ENCODE data around the gene MYLIP. TPM values are rescaled to one million over a fixed set of nuclear protein-coding genes. Genes with fewer than 3 reads are reported as not detected.

MYLIP gene
- total RNA-seq, result 2.2 and 5.7 TPM in 2 replicates

- DNase-seq (ENCODE audit: low read depth), result no peak
- peak within 1 kb of the TSS; percentile 89 for H3K4me3 ChIP-seq (ENCODE audit: low read depth, low read length)
- TF ChIP-seq, protein P1, sequence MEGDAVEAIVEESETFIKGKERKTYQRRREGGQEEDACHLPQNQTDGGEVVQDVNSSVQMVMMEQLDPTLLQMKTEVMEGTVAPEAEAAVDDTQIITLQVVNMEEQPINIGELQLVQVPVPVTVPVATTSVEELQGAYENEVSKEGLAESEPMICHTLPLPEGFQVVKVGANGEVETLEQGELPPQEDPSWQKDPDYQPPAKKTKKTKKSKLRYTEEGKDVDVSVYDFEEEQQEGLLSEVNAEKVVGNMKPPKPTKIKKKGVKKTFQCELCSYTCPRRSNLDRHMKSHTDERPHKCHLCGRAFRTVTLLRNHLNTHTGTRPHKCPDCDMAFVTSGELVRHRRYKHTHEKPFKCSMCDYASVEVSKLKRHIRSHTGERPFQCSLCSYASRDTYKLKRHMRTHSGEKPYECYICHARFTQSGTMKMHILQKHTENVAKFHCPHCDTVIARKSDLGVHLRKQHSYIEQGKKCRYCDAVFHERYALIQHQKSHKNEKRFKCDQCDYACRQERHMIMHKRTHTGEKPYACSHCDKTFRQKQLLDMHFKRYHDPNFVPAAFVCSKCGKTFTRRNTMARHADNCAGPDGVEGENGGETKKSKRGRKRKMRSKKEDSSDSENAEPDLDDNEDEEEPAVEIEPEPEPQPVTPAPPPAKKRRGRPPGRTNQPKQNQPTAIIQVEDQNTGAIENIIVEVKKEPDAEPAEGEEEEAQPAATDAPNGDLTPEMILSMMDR (conservative IDR thresholded peaks at IDR 0.05; ENCODE audit: low read depth, low read length), result peak; percentile 68
These were observed at the start of gene MYLIP for GRCh38 chr6:16128759-16129622. Gene MYLIP, plus strand, starts transcription at chr6:16129086. Its CDS starts 237 bp downstream, at chr6:16129323.

DNA sequence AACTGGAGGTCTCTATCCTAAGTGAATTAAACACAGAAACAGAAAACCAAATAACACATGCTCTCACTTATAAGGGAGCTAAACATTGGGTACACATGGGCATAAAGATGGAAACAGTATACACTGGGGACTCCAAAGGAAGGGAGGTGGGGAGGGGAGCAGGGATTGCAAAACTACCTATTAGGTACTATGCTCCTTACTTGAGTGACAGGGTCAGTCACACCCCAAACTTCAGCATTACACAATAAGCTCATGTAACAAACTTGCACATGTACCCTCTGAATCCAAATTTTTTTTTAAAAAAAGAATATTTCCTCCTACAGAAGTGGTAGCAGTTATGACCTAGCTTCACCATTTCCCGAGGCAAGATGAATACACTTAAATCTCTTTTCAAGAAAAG is 49.5 kb upstream of the MYLIP start:
- TF ChIP-seq, protein P1 (conservative IDR thresholded peaks at IDR 0.05; ENCODE audit: low read depth, low read length), result no peak
- DNase-seq (ENCODE audit: low read depth), result no peak

DNA sequence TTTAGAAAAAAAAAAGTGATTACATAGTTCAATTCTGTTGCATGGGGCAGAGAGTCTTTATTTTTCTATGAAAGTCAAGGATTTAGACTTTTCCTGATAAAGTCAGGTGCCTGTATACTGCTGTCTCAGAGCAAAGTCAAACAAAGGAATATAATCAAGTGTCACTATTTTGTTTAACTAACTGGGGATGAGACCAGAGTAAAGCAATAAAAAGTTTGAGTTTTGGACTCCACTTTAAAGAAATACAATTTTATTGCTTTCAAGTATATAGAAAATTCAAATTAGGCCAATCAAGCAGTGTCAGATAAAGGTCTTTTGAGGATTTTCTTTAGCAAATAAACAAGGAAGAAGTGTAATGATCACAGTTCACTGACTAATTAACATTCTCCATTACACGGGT is 48.7 kb upstream of the MYLIP start:
- H3K4me3 ChIP-seq (ENCODE audit: low read depth, low read length), result no peak overlapping the region
- no peak for DNase-seq (ENCODE audit: low read depth)
- TF ChIP-seq, protein P1 (conservative IDR thresholded peaks at IDR 0.05; ENCODE audit: low read depth, low read length), result no peak

More for the DNA sequence above, 49.5 kb upstream of the MYLIP start:
- H3K4me3 ChIP-seq (ENCODE audit: low read depth, low read length), result no peak overlapping the region

DNA sequence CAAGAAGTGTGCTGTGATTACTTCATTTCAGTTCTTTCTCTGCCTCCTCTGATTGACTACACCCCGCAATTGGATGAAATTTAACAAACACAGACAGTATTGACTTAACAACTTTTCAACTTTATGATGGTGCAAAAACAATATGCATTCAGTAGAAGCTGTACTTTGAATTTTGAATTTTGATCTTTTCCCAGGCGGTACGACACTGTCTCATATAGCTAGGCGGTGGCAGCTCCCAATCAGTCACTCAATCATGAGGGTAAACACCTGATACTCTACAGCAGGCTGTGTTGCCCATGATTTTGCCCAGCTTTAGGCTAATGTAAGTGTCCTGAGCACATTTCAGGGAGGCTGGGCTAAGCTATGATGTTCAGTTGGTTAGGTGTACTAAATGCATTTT is 47.6 kb upstream of the MYLIP start:
- no peak for DNase-seq (ENCODE audit: low read depth)
- TF ChIP-seq, protein P1 (conservative IDR thresholded peaks at IDR 0.05; ENCODE audit: low read depth, low read length), result no peak
- H3K4me3 ChIP-seq (ENCODE audit: low read depth, low read length), result no peak overlapping the region

GRCh38 chr6:16082361-16082760 is 46.5 kb upstream of the MYLIP start:
- TF ChIP-seq, protein P1 (conservative IDR thresholded peaks at IDR 0.05; ENCODE audit: low read depth, low read length), result no peak
- H3K4me3 ChIP-seq (ENCODE audit: low read depth, low read length), result no peak overlapping the region
- no peak for DNase-seq (ENCODE audit: low read depth)

DNA sequence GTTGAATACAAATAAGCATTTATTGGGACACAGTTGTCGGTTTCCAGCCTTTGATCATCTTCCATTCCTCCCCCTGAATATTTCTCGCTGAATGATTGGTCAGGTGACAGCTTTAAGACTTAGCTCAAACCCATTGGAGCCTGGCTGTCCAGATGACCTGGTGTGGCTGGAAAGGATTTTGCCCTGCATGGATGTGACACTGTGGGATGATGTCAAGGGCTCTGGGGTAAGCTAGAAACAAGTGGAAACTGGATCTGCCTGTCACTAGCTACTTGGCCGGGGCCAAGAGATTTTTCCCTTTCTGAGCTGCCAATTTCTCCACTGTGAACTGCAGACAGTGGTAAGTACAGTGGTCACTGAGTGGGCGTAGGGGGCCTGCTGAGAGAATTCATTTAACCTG is 41.9 kb upstream of the MYLIP start:
- TF ChIP-seq, protein P1 (conservative IDR thresholded peaks at IDR 0.05; ENCODE audit: low read depth, low read length), result no peak
- H3K4me3 ChIP-seq (ENCODE audit: low read depth, low read length), result no peak overlapping the region

GRCh38 chr6:16087386-16087785 is 41.5 kb upstream of the MYLIP start:
- TF ChIP-seq, protein P1 (conservative IDR thresholded peaks at IDR 0.05; ENCODE audit: low read depth, low read length), result no peak
- no peak overlapping the region for H3K4me3 ChIP-seq (ENCODE audit: low read depth, low read length)
- no peak for DNase-seq (ENCODE audit: low read depth)

More for the DNA sequence above, 41.9 kb upstream of the MYLIP start:
- DNase-seq (ENCODE audit: low read depth), result no peak
